ENCODE measurements around the gene ASL.
"Not testable (repeated sequence)": the region's sequence is repeated elsewhere in the genome, so short reads cannot be mapped to it uniquely, and the experiment has no call there.

Gene ASL

DNA sequence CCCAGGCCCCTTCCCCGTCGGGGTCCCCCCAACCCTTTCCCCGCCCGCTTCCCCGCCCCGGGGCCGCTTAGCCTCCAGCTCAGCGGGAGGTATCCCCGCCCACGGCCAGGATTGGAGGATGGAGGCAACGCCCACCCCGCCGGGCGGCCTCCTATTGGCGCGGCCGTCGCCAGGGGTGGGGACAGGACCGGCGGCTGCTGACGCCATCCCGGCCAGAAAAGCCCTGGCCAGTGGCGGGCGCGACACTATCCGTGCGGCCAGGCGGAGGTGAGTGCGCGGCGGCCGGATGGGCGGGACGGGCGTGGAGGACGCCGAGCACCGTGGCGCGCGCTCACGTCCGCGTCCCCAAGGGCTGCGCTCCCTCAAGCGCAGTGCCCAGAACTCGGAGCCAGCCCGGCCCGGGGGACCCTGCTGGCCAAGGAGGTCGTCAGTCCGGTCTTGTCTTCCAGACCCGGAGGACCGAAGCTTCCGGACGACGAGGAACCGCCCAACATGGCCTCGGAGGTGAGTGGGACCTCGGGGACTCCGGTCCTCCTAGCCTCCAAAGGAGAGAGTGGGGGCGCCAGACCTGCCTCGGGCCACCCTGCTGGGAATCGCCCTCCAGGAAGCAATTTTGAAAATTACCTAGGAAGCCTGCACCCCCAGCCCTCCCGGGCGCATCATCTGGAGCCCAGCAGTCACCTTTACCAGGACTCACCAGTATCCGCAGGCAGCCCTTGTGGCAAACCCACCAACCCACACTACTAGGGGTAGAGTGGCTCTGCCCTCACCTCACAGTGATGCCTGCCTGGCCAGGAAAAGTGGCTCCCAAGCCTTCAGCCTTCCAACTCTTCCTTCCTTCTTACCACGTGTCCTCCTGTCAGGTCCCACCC is at the start of gene ASL:
ASL (plus strand) TSS at position 230 of the 872 bp plus-strand sequence; CDS start at position 493, 263 bp downstream.
- DNase-seq (ENCODE audit: low spot score): peak; percentile 93

DNA sequence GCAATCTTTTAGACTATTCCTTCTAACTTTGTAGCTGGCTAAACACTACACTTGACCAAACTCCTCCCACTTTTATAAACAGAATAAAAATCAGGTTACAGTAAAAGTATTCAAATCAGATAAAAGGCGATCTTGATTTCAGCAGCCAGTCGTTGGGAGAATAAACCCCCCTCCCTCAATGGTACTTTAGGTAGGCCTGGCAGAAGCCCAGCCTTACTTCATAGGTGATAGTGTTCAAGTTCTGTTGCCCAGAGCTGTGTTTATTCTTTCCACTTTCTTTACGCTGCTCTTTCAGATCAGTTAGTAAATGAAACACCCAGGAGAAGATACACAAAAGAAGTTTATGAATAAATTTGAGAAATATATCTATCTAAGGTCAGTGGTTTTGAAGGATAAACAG is 47.3 kb upstream of the ASL start:
- DNase-seq (ENCODE audit: low spot score): not testable (repeated sequence)

DNA sequence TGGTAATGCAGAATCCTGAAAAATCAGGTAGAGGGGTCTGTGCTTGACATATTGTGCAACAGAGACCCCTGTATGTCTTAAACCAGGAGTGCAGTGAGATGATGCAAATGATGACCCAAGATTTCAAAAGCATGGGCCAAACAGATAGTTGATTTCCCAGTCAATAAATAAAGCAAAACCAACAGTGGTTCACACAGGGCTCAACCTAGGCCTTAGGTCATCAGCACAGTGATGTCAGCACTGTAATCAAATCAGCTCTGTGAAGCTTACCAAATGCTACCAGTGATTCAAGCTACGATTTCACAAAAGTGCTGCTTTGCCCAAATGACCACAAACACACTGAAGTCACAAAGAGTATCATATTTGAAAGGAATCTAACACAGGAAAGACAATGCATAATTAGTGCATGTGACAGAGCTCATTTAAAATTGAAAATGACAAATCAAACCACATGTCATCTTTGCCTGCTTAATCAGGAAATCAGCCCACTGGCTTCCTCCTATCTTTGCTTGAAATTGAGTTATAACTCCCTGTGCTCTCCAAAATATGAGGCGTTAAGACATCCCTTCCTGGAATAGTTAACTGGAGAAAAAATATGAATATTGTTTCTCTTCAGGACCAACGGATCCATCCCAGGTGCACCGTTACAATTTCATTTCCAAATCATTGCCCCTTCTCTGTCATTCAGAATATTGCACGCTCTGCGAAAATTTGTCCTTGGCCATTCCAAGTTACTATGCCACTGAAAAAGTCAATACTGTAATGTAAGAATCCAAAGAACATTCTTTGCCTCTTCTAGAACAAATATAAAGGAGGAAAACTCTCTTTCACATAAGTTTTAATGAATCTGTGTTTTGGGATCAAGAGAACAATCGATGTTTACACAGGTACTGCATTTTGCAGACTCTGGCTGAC is 41.9 kb upstream of the ASL start:
- DNase-seq (ENCODE audit: low spot score): no peak

- not testable (repeated sequence) for DNase-seq (ENCODE audit: low spot score)
Measured at GRCh38 chr7:66034436-66035010, 41.1 kb upstream of the ASL start.

GRCh38 chr7:66036382-66036781 is 39.2 kb upstream of the ASL start:
- no peak for DNase-seq (ENCODE audit: low spot score)

GRCh38 chr7:66036788-66037187 is 38.8 kb upstream of the ASL start:
- no peak for DNase-seq (ENCODE audit: low spot score)

DNA sequence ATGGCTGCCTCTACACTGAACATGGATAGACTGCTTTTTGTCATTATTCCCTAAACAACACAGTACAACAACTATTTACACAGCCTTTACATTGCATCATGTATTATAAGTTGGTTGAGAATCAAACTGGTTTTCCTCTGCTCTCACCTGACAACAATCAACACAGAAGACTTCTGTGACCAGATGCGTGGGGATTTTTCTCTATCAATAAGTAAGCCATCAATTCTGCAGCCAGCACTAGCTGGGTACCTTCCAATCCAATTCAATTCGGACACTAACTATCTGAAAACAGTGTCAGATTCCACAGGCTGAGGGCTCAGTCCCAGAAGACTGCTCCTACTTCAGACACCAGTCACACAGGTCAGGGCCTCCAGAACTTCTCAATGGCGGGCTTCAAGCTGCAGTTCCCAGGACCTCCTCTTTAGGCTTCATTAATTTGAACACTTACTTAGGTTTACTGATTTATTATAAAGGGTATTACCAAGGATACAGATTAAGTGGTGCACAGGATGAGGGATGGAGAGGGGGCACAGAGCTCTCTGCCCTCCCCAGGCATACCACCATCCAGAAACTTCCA is 36.4 kb upstream of the ASL start:
- no peak for DNase-seq (ENCODE audit: low spot score)

DNA sequence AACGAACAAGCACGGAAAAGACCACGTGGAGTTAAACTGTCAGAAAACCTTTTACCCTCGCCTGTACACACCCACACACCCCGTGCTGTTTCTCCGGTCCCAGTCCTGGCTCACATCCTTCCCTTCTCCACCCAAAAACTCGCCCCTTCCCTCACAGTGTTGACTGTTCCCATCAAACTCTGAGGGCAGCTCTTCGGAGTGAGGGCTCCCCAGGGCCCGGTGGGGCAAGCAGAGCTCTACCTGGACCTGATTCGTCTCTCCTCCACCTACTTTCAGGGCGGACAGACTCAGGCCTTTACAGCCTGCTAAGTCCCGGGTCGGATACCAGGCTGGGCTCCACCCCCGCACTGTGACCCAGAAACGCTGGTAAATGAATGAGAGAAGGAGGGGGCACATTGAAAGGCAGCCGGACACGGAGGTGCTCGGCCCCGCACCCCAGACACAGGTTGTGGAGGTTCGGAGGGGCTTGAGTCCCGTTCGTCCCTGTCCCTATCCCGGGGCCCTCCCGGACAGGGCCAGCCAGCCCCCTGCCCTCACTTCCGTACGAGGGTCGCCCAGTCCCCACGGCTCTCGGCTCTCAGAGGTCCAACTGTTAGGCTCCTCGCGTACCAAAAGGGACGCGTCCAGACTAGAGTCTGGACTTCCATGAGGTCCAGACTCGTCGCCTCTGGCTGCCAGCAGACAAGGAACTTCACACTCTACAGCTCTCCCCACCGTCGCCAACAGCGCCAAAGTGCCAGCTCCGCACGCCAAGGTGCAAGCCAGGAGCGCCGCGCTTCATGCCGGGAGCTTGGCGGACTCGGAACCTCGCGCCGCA is 31.7 kb upstream of the ASL start:
- peak; percentile 56 for DNase-seq (ENCODE audit: low spot score)

- DNase-seq (ENCODE audit: low spot score): not testable (repeated sequence)
Measured at GRCh38 chr7:66044498-66044854, 31.1 kb upstream of the ASL start.

- peak; percentile 97 for DNase-seq (ENCODE audit: low spot score)
Measured at GRCh38 chr7:66047426-66047825, 28.2 kb upstream of the ASL start.

- DNase-seq (ENCODE audit: low spot score): not testable (repeated sequence)
Measured at GRCh38 chr7:66049886-66050285, 25.7 kb upstream of the ASL start.

DNA sequence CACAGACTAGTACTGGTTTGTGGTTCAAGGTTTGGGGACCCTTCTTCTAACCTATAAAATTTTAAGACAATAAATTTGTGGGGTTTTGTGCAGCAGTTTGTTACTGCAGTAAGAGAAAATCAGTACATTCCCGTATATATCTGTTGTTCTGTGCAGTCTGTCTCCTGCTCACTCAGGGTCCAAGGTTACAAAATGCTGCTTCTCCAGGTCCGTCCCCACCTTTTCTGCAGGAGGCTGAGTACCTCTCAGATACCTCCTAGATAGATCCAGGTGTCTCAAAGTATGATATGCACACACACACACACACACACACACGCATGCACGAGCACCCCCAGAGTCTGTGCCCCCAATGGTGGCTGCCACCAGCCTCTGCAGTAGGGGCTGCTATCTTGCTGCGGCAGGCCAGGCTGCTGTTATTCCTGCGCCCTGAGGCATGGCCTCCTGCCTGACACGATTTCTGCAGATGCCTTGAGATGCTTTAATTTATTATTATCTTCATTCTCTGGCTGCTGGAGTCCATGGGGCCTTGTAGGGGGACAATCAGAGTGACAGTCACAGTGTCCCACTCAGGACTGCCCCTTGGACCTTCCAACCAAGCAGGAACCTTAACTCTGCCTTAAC is 25.2 kb upstream of the ASL start:
- no peak for DNase-seq (ENCODE audit: low spot score)

- DNase-seq (ENCODE audit: low spot score): no peak
Measured at GRCh38 chr7:66050990-66051448, 24.6 kb upstream of the ASL start.

GRCh38 chr7:66052447-66052846 is 23.2 kb upstream of the ASL start:
- no peak for DNase-seq (ENCODE audit: low spot score)

DNA sequence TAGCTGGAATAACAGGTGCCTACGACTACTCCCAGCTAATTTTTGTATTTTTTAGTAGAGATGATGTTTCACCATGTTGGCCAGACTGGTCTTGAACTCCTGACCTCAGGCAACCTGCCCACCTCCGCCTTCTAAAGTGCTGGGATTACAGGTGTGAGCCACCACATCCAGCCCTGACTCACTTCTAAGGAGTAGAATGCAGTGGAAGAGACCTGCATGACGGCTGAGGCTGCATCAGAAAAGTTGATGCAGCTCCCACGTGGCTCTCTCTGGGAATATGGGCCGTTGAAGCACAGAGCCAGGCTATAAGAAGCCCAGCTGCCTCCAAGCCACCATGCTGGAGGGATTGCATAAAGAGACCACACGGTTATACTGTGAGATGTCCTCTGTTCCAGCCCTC is 21.6 kb upstream of the ASL start:
- no peak for DNase-seq (ENCODE audit: low spot score)

GRCh38 chr7:66055321-66055956 is 20.2 kb upstream of the ASL start:
- no peak for DNase-seq (ENCODE audit: low spot score)

DNA sequence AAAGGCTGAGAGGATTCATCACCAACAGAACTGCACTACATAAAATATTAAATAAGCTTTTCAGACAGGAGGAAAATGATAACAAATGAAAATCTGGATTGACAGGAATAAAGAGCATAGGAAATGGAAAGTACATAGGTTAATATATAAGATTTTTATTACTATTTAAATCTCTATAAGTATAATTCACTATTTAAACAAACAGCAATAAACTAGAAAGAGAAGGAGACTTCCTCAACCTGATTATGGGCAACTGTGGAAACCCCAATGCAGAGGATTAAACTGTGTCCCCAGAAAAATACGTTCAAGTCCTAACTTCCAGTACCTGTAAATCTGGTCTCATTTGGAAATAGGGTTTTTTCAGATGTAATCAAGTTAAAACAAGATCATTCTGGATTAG is 14.8 kb upstream of the ASL start:
- no peak for DNase-seq (ENCODE audit: low spot score)

GRCh38 chr7:66069732-66070131 is 5.9 kb upstream of the ASL start:
- no peak for DNase-seq (ENCODE audit: low spot score)

DNA sequence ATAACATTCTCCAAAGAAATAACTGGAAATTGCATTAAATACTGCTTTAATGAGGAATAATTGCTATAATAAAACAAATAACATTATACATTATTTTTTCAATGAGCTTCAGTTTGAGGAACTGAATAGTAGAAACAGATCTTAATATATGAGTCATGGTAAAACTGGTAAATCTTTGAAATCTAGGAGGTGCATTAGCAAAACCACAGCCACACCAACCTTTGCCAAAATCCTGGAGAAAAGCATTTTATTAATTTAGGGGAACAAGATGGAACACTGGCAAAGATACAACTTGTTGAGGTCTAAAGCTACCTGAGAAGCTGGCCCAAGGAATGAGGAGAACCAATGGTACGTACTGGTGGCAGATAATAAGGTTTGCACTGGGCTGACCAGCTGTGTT is 5.4 kb upstream of the ASL start:
- no peak for DNase-seq (ENCODE audit: low spot score)

DNA sequence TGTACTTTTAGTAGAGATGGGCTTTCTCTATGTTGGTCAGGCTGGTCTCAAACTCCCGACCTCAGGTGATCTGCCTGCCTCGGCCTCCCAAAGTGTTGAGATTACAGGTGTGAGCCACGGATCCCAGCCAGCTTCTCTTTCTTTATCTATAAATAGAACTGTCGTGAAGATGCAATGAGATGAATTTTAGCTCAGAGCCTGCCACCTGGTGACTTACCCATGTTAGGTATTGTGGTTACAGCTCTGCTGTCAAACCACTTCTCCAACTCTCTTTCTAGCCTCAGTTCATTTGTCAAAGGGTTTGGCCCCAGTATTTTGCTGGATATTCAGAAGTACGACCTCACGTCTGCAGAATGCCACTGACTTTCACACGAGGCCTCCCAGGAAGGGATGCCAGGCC is 3.4 kb upstream of the ASL start:
- DNase-seq (ENCODE audit: low spot score): not testable (repeated sequence)
